Caco-2 (cell line): Measurements from ENCODE around the gene SAXO2. TPM values are rescaled to one million over a fixed set of nuclear protein-coding genes. Genes with fewer than 3 reads are reported as not detected.
"Not testable (repeated sequence)": the region's sequence is repeated elsewhere in the genome, so short reads cannot be mapped to it uniquely, and the experiment has no call there.

Source experiments
- BruUV-seq: library from RNA; stranded (reverse); fragments of 400-500 nt; replicated peaks from 2 replicates; lab custom pipeline; 2021; lab: Mats Ljungman, UMichigan
- CTCF ChIA-PET: fragments of 300-600 bp; sonication (Branson Sonifier 250); formaldehyde crosslinking; loops from one replicate; lab custom pipeline; 2022; ENCODE audit warnings: antibody characterized with exemption; lab: Charles Lee
- POLR2A ChIA-PET: fragments of 300-600 bp; sonication (Branson Sonifier 250); formaldehyde crosslinking; loops from one replicate; lab custom pipeline; 2022; ENCODE audit warnings: antibody characterized with exemption; lab: Charles Lee
- DNase-seq, 2 experiments: peaks; one replicate each; pipeline versions ENCODE4 v3.0.0 to v3.0.0-alpha.2; 2020 to 2022
- H3K27me3 ChIP-seq: replicated peaks from 2 replicates; pipeline ENCODE4 v1.6.0; 2011; ENCODE audit warnings: low read length; ENCODE audit not compliant: control insufficient read depth, insufficient read depth
- H3K36me3 ChIP-seq: 2 replicates; pipeline ENCODE4 v1.5.1; 2011; ENCODE audit warnings: low read length; ENCODE audit not compliant: control insufficient read depth, insufficient read depth
- H3K4me1 ChIP-seq: fragments of 250-450 bp; sonication (Bioruptor Pico); 2 replicates; pipeline ENCODE4 v1.5.1; 2020; ENCODE audit warnings: mild to moderate bottlenecking
- H3K4me3 ChIP-seq: 2 replicates; pipeline ENCODE4 v1.5.1; 2011; ENCODE audit warnings: low read depth, mild to moderate bottlenecking, control low read depth, low read length
- H3K9me3 ChIP-seq: fragments of 250-450 bp; sonication (Bioruptor Pico); 2 replicates; pipeline ENCODE4 v1.5.1; 2020; ENCODE audit warnings: mild to moderate bottlenecking, moderate library complexity
- H3K27ac Mint-ChIP-seq: one replicate; pipeline ENCODE4 v1.8.0; 2022; ENCODE audit warnings: mixed read lengths; ENCODE audit not compliant: unreplicated experiment
- H3K27me3 Mint-ChIP-seq: one replicate; pipeline ENCODE4 v1.8.0; 2022; ENCODE audit warnings: mixed read lengths; ENCODE audit not compliant: insufficient read depth, unreplicated experiment
- H3K36me3 Mint-ChIP-seq: one replicate; pipeline ENCODE4 v1.8.0; 2022; ENCODE audit warnings: mild to moderate bottlenecking, mixed read lengths; ENCODE audit not compliant: insufficient read depth, unreplicated experiment
- H3K4me1 Mint-ChIP-seq: one replicate; pipeline ENCODE4 v1.8.0; 2022; ENCODE audit warnings: low read depth, mixed read lengths; ENCODE audit not compliant: unreplicated experiment
- H3K4me3 Mint-ChIP-seq: one replicate; pipeline ENCODE4 v1.8.0; 2022; ENCODE audit warnings: mild to moderate bottlenecking, moderate library complexity, mixed read lengths; ENCODE audit not compliant: unreplicated experiment
- H3K9me3 Mint-ChIP-seq: one replicate; pipeline ENCODE4 v1.8.0; 2022; ENCODE audit warnings: mixed read lengths; ENCODE audit not compliant: unreplicated experiment
- CTCF ChIP-seq, 2 experiments: fragments of 200-600 bp in 1 of 2; IDR thresholded peaks; 1 replicate in 1 of 2; 2 replicates in 1 of 2; pipeline versions ENCODE4 v1.5.1 to v1.8.0; 2011 to 2022; ENCODE audit warnings: antibody characterized with exemption in 1 of 2, control low read depth in 1 of 2, inconsistent platforms in 1 of 2, low read depth in 1 of 2, low read length in 1 of 2, mild to moderate bottlenecking in 1 of 2, moderate library complexity in 1 of 2; ENCODE audit not compliant: insufficient read depth in 1 of 2, severe bottlenecking in 1 of 2, unreplicated experiment in 1 of 2
- intact Hi-C: fragments of 100-400 bp; cut with micrococcal nuclease; formaldehyde crosslinking; loops from one replicate; pipeline ENCODE4 v1.10.0; 2022; ENCODE audit not compliant: unreplicated experiment
- total RNA-seq: library from RNA; stranded (reverse); gene quantifications from 2 replicates; pipeline ENCODE4 v1.2.3, GENCODE V29; 2022

Gene SAXO2
- total RNA-seq, 1 experiment from 2014 or later, result 0.61 TPM

- Mint-ChIP-seq H3K4me3 (peak overlapping the region; percentile 97), H3K4me1 (peaks cover 14% of the 10 kb centered on the region), H3K36me3 (peaks cover 11% of the 10 kb centered on the region), H3K27ac (peak overlapping the region; percentile 97), H3K9me3 (no peaks in the 10 kb centered on the region), H3K27me3 (no peaks in the 10 kb centered on the region)
- H3K9me3 ChIP-seq, result no peaks in the 10 kb centered on the region
- ChIA-PET POLR2A (no interaction called here), CTCF (no interaction called here)
- peaks cover 13% of the 10 kb centered on the region for H3K4me1 ChIP-seq
- peak overlapping the region; percentile 92 for H3K4me3 ChIP-seq
- intact Hi-C loops, result loop anchor here (5.0 kb wide), 1 partner anchor 41 kb away; no protein-coding TSS in a partner anchor
- peaks cover 1% of the 10 kb centered on the region; the same call in 1 of the 2 replicates for H3K36me3 ChIP-seq
- BruUV-seq, result no TSS peak
- peak in 1 of 2 experiments; percentile 63 for DNase-seq
- H3K27me3 ChIP-seq, result no peaks in the 10 kb centered on the region
- TF ChIP-seq CTCF (IDR thresholded peaks at IDR 0.05; ENCODE audit: insufficient read depth in 1 of 2, low read depth in 1 of 2, low read length in 1 of 2, severe bottlenecking in 1 of 2, unreplicated experiment in 1 of 2), result no peak
Observed at GRCh38 chr15:82263350-82263749, 732 bp downstream of the SAXO2 start.

GRCh38 chr15:82267137-82267536, 4.5 kb downstream of the SAXO2 start:
- DNase-seq, H3K27ac Mint-ChIP-seq, H3K4me1 ChIP-seq, intact Hi-C loops, H3K9me3 Mint-ChIP-seq, H3K27me3 ChIP-seq, CTCF ChIA-PET, H3K36me3 ChIP-seq, H3K4me3 ChIP-seq, H3K27me3 Mint-ChIP-seq, POLR2A ChIA-PET, H3K4me3 Mint-ChIP-seq, H3K9me3 ChIP-seq, BruUV-seq: not testable (repeated sequence)
- Mint-ChIP-seq H3K36me3 (peaks cover 11% of the 10 kb centered on the region), H3K4me1 (peaks cover 14% of the 10 kb centered on the region)

DNA sequence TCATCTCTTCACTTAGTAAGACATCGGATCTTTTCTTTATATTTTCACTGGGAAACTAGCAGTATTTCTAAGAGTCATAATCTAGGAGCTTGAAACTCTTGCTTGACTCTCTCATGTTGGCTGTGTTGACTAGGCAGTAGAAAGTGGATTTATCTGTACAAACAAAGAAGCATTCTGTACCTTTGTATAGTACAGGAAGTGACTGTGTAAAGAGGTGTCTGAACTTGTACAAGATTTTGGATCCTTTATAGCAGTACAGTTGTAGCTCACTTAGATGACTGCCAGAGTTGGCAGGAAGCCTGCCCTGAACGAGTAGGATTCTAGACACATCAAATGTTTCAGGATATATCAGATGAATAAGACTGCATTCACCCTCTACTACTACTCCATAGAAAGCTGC, 5.8 kb downstream of the SAXO2 start:
- BruUV-seq, intact Hi-C loops, CTCF ChIA-PET, H3K27me3 Mint-ChIP-seq, H3K36me3 ChIP-seq, H3K4me1 ChIP-seq, H3K4me1 Mint-ChIP-seq, H3K4me3 ChIP-seq, H3K36me3 Mint-ChIP-seq, H3K9me3 Mint-ChIP-seq, H3K4me3 Mint-ChIP-seq, H3K27ac Mint-ChIP-seq, POLR2A ChIA-PET, H3K9me3 ChIP-seq, H3K27me3 ChIP-seq, DNase-seq: not testable (repeated sequence)

- Mint-ChIP-seq H3K27me3 (peaks cover 8% of the 10 kb centered on the region), H3K9me3 (no peaks in the 10 kb centered on the region), H3K4me3 (no peak overlapping the region), H3K27ac (no peak overlapping the region), H3K36me3 (no peaks in the 10 kb centered on the region), H3K4me1 (no peaks in the 10 kb centered on the region)
- DNase-seq, result no peak
- no TSS peak for BruUV-seq
- no peak overlapping the region for H3K4me3 ChIP-seq
- no peaks in the 10 kb centered on the region for H3K27me3 ChIP-seq
- POLR2A ChIA-PET, result no interaction called here
- H3K9me3 ChIP-seq, result no peaks in the 10 kb centered on the region
- no peak for TF ChIP-seq CTCF (IDR thresholded peaks at IDR 0.05; ENCODE audit: insufficient read depth in 1 of 2, low read depth in 1 of 2, low read length in 1 of 2, severe bottlenecking in 1 of 2, unreplicated experiment in 1 of 2)
- H3K36me3 ChIP-seq, result no peaks in the 10 kb centered on the region
- CTCF ChIA-PET, result no interaction called here
- H3K4me1 ChIP-seq, result no peaks in the 10 kb centered on the region
- intact Hi-C loops, result no loop called here
Observed at GRCh38 chr15:82272154-82272553, 9.5 kb downstream of the SAXO2 start.
